ENCODE results near the gene CLDN34. TPM values are rescaled to one million over a fixed set of nuclear protein-coding genes. Genes with fewer than 3 reads are reported as not detected.
A peak's percentile ranks its signal among the peaks of the same experiment; 100 is the strongest.

CLDN34 gene
- total RNA-seq, result not detected

- DNase-seq (no peak), ATAC-seq (no peak)
- Mint-ChIP-seq H3K4me3 (no peak within 1 kb of the TSS), H3K27me3 (ENCODE audit: low read depth) (peaks cover 5% of the 10 kb centered on the region), H3K9me3 (ENCODE audit: insufficient read depth) (no peaks in the 10 kb centered on the region), H3K4me1 (ENCODE audit: low read depth) (no peaks in the 10 kb centered on the region), H3K27ac (no peak within 1 kb of the TSS), H3K36me3 (ENCODE audit: low read depth) (no peaks in the 10 kb centered on the region)
- ChIA-PET CTCF (no interaction called here), POLR2A (no interaction called here)
Observed at GRCh38 chrX:9966775-9967408, at the start of gene CLDN34. TSS of gene CLDN34 (plus strand) at chrX:9967358. CDS start at chrX:9967358, 0 bp downstream.

- ChIA-PET CTCF (no interaction called here), POLR2A (no interaction called here)
- H3K9me3 Mint-ChIP-seq (ENCODE audit: insufficient read depth), result no peaks in the 10 kb centered on the region
- H3K36me3 Mint-ChIP-seq (ENCODE audit: low read depth), result no peaks in the 10 kb centered on the region
- DNase-seq, result no peak
- no peak overlapping the region for H3K27ac Mint-ChIP-seq
- H3K4me3 Mint-ChIP-seq, result no peak overlapping the region
- ATAC-seq, result no peak
- H3K27me3 Mint-ChIP-seq (ENCODE audit: low read depth), result peaks cover 13% of the 10 kb centered on the region
- H3K4me1 Mint-ChIP-seq (ENCODE audit: low read depth), result no peaks in the 10 kb centered on the region
Observed at GRCh38 chrX:9917861-9918260, 49.3 kb upstream of the CLDN34 start.

GRCh38 chrX:9919632-9920172 is 47.5 kb upstream of the CLDN34 start:
- Mint-ChIP-seq H3K4me3 (no peak overlapping the region), H3K27ac (no peak overlapping the region), H3K27me3 (ENCODE audit: low read depth) (peaks cover 13% of the 10 kb centered on the region), H3K4me1 (ENCODE audit: low read depth) (no peaks in the 10 kb centered on the region), H3K9me3 (ENCODE audit: insufficient read depth) (no peaks in the 10 kb centered on the region), H3K36me3 (ENCODE audit: low read depth) (no peaks in the 10 kb centered on the region)
- POLR2A ChIA-PET, result no interaction called here
- DNase-seq (no peak), ATAC-seq (no peak)
- CTCF ChIA-PET, result no interaction called here

DNA sequence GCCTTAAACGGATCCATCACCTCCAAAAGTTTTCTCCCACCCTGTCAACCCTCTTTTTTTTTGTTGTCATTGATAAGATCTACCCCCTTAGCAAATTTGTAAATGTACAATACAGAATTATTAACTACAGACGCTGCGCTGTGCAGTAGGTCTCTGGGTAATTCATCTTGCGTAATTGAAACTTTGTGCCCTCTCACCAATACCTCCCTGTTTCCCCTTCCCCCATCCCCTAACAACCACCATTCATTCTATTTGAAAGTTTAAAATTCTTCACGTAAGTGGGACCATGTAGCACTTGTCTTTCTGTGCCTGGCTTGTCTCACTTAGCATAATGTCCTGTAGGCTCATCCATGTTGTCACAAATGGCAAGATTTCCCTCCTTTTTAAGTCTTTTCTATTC is 45.8 kb upstream of the CLDN34 start:
- no peaks in the 10 kb centered on the region for H3K4me1 Mint-ChIP-seq (ENCODE audit: low read depth)
- ATAC-seq (no peak), DNase-seq (no peak)
- H3K4me3 Mint-ChIP-seq, result no peak overlapping the region
- no peaks in the 10 kb centered on the region for H3K36me3 Mint-ChIP-seq (ENCODE audit: low read depth)
- peaks cover 11% of the 10 kb centered on the region for H3K27me3 Mint-ChIP-seq (ENCODE audit: low read depth)
- no peaks in the 10 kb centered on the region for H3K9me3 Mint-ChIP-seq (ENCODE audit: insufficient read depth)
- CTCF ChIA-PET, result no interaction called here
- H3K27ac Mint-ChIP-seq, result no peak overlapping the region
- POLR2A ChIA-PET, result no interaction called here

DNA sequence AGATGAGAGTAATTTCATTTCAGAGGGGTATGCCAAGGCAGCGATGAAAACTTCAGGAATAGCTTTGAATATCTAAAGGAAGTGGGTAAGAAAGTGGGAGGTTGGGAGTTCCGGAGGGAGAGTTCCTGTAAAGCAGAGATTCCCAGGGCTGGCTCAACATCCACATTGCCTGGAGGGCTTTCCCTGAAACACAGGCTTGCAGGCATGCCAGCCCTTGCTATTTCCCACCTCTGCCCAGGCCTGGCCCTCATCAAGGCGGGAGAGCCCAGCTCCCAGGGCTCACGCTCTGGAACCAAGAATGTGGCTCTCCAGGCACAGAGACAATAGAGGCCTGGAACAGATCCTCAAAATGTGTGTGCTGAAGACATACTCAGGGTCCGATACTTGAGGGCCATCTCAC is 43.8 kb upstream of the CLDN34 start:
- ChIA-PET CTCF (no interaction called here), POLR2A (no interaction called here)
- H3K4me3 Mint-ChIP-seq, result no peak overlapping the region
- no peaks in the 10 kb centered on the region for H3K4me1 Mint-ChIP-seq (ENCODE audit: low read depth)
- no peak for ATAC-seq
- H3K27me3 Mint-ChIP-seq (ENCODE audit: low read depth), result peaks cover 8% of the 10 kb centered on the region
- H3K27ac Mint-ChIP-seq, result no peak overlapping the region
- H3K9me3 Mint-ChIP-seq (ENCODE audit: insufficient read depth), result no peaks in the 10 kb centered on the region
- DNase-seq, result no peak
- no peaks in the 10 kb centered on the region for H3K36me3 Mint-ChIP-seq (ENCODE audit: low read depth)

GRCh38 chrX:9926002-9926401 is 41.2 kb upstream of the CLDN34 start:
- DNase-seq (no peak), ATAC-seq (no peak)
- no peaks in the 10 kb centered on the region for H3K9me3 Mint-ChIP-seq (ENCODE audit: insufficient read depth)
- no peaks in the 10 kb centered on the region for H3K4me1 Mint-ChIP-seq (ENCODE audit: low read depth)
- ChIA-PET CTCF (no interaction called here), POLR2A (no interaction called here)
- no peaks in the 10 kb centered on the region for H3K36me3 Mint-ChIP-seq (ENCODE audit: low read depth)
- H3K27ac Mint-ChIP-seq, result no peak overlapping the region
- H3K4me3 Mint-ChIP-seq, result no peak overlapping the region
- H3K27me3 Mint-ChIP-seq (ENCODE audit: low read depth), result peaks cover 4% of the 10 kb centered on the region

GRCh38 chrX:9927698-9928482 is 39.3 kb upstream of the CLDN34 start:
- ChIA-PET POLR2A (no interaction called here), CTCF (no interaction called here)
- no peaks in the 10 kb centered on the region for H3K4me1 Mint-ChIP-seq (ENCODE audit: low read depth)
- H3K4me3 Mint-ChIP-seq, result no peak overlapping the region
- no peak for ATAC-seq
- no peaks in the 10 kb centered on the region for H3K9me3 Mint-ChIP-seq (ENCODE audit: insufficient read depth)
- peaks cover 4% of the 10 kb centered on the region for H3K27me3 Mint-ChIP-seq (ENCODE audit: low read depth)
- no peak overlapping the region for H3K27ac Mint-ChIP-seq
- no peaks in the 10 kb centered on the region for H3K36me3 Mint-ChIP-seq (ENCODE audit: low read depth)
- no peak for DNase-seq

DNA sequence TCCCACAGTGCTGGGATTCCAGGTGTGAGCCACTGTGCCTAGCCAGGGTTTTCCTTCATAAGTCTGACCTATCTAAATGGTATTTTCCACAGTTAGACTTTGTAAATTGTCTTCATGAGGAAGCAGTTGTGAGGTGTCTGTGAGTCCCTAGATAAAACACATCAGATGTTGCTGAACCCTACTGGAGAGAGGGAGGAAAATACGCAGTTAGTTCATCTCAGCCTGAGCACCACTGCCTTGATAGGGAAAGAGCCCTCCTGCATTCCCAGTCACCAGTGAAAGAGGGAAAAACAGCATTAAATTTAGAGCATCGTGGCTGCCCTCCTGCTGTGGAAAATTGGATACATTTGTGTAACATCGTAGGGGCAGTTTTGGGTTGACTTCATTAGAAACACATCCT is 31.7 kb upstream of the CLDN34 start:
- ChIA-PET CTCF (no interaction called here), POLR2A (no interaction called here)
- no peak for ATAC-seq
- H3K4me3 Mint-ChIP-seq, result no peak overlapping the region
- H3K4me1 Mint-ChIP-seq (ENCODE audit: low read depth), result peaks cover 2% of the 10 kb centered on the region
- H3K9me3 Mint-ChIP-seq (ENCODE audit: insufficient read depth), result no peaks in the 10 kb centered on the region
- H3K27ac Mint-ChIP-seq, result no peak overlapping the region
- H3K36me3 Mint-ChIP-seq (ENCODE audit: low read depth), result no peaks in the 10 kb centered on the region
- DNase-seq, result no peak
- H3K27me3 Mint-ChIP-seq (ENCODE audit: low read depth), result peaks cover 4% of the 10 kb centered on the region

- H3K4me3 Mint-ChIP-seq, result no peak overlapping the region
- ChIA-PET CTCF (no interaction called here), POLR2A (no interaction called here)
- peaks cover 19% of the 10 kb centered on the region for H3K4me1 Mint-ChIP-seq (ENCODE audit: low read depth)
- no peaks in the 10 kb centered on the region for H3K36me3 Mint-ChIP-seq (ENCODE audit: low read depth)
- DNase-seq (no peak), ATAC-seq (no peak)
- no peak overlapping the region for H3K27ac Mint-ChIP-seq
- no peaks in the 10 kb centered on the region for H3K9me3 Mint-ChIP-seq (ENCODE audit: insufficient read depth)
- peaks cover 8% of the 10 kb centered on the region for H3K27me3 Mint-ChIP-seq (ENCODE audit: low read depth)
Observed at GRCh38 chrX:9937761-9938160, 29.4 kb upstream of the CLDN34 start.

- H3K36me3 Mint-ChIP-seq (ENCODE audit: low read depth), result no peaks in the 10 kb centered on the region
- H3K4me1 Mint-ChIP-seq (ENCODE audit: low read depth), result peaks cover 25% of the 10 kb centered on the region
- ATAC-seq (no peak), DNase-seq (no peak)
- peaks cover 12% of the 10 kb centered on the region for H3K27me3 Mint-ChIP-seq (ENCODE audit: low read depth)
- no peak overlapping the region for H3K4me3 Mint-ChIP-seq
- POLR2A ChIA-PET, result no interaction called here
- no peak overlapping the region for H3K27ac Mint-ChIP-seq
- CTCF ChIA-PET, result no interaction called here
- no peaks in the 10 kb centered on the region for H3K9me3 Mint-ChIP-seq (ENCODE audit: insufficient read depth)
Observed at GRCh38 chrX:9938516-9938915, 28.6 kb upstream of the CLDN34 start.

DNA sequence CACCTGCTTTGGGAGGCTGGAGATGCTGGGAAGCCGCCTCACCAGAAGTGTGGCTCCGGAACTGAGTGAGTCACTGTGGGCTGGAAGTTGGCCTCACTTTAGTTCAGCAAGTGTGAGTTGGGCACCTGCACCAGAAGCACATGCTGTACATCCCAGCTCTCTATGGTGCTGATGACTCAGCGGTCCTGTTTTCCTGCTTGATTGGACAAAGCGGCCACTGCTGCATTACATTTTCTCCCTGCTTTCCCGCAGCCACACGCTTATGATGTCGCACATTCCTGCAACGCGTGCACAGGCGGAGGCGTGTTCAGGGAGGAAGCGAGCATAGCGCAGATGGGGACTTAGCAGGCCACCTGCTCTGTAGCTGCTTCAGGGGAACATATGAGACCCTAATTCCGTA is 26.7 kb upstream of the CLDN34 start:
- Mint-ChIP-seq H3K27ac (no peak overlapping the region), H3K4me1 (ENCODE audit: low read depth) (peaks cover 25% of the 10 kb centered on the region), H3K36me3 (ENCODE audit: low read depth) (no peaks in the 10 kb centered on the region), H3K9me3 (ENCODE audit: insufficient read depth) (no peaks in the 10 kb centered on the region), H3K27me3 (ENCODE audit: low read depth) (peaks cover 13% of the 10 kb centered on the region), H3K4me3 (no peak overlapping the region)
- no peak for ATAC-seq
- POLR2A ChIA-PET, result no interaction called here
- CTCF ChIA-PET, result no interaction called here
- DNase-seq, result no peak

DNA sequence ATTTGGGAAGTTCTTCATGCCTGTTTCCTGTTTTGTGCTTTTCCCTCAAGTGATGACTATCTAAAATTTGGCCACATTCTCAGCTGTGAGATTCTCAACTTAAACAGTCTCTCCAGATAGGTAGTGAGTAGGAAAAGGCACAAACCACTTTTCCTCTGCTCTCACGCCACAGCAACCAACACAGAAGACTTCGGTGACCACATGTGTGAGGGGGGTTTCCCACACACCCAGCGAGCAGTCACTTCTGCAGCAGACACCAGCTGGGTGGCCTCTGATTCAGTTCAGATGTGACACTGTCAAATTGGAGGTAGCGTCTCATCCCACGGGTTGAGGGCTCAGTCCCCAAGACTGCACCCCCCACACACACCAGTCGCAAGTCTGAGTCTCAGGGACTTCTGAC is 25.1 kb upstream of the CLDN34 start:
- CTCF ChIA-PET, result no interaction called here
- no peaks in the 10 kb centered on the region for H3K36me3 Mint-ChIP-seq (ENCODE audit: low read depth)
- no peaks in the 10 kb centered on the region for H3K9me3 Mint-ChIP-seq (ENCODE audit: insufficient read depth)
- POLR2A ChIA-PET, result no interaction called here
- peaks cover 25% of the 10 kb centered on the region for H3K4me1 Mint-ChIP-seq (ENCODE audit: low read depth)
- DNase-seq (peak; percentile 70), ATAC-seq (peak; percentile 93)
- no peak overlapping the region for H3K4me3 Mint-ChIP-seq
- no peak overlapping the region for H3K27ac Mint-ChIP-seq
- H3K27me3 Mint-ChIP-seq (ENCODE audit: low read depth), result peaks cover 19% of the 10 kb centered on the region

GRCh38 chrX:9943420-9943819 is 23.7 kb upstream of the CLDN34 start:
- H3K27me3 Mint-ChIP-seq (ENCODE audit: low read depth), result peaks cover 30% of the 10 kb centered on the region
- no peak overlapping the region for H3K4me3 Mint-ChIP-seq
- ATAC-seq (no peak), DNase-seq (no peak)
- no peaks in the 10 kb centered on the region for H3K36me3 Mint-ChIP-seq (ENCODE audit: low read depth)
- CTCF ChIA-PET, result no interaction called here
- no peak overlapping the region for H3K27ac Mint-ChIP-seq
- peaks cover 25% of the 10 kb centered on the region for H3K4me1 Mint-ChIP-seq (ENCODE audit: low read depth)
- no peaks in the 10 kb centered on the region for H3K9me3 Mint-ChIP-seq (ENCODE audit: insufficient read depth)
- POLR2A ChIA-PET, result no interaction called here
